Mesendoderm (in vitro differentiated cells): ENCODE data around the gene STRN4.

Experiments used
- DNase-seq: peaks from one replicate; pipeline ENCODE4 v3.0.0; 2013
- H2AK5ac ChIP-seq: 2 replicates; pipeline ENCODE4 v1.6.1; 2013; ENCODE audit warnings: low read length, inconsistent platforms
- H2BK120ac ChIP-seq: 2 replicates; pipeline ENCODE4 v1.6.1; 2013; ENCODE audit warnings: low read depth, mild to moderate bottlenecking, low read length, moderate library complexity, mixed read lengths
- H2BK15ac ChIP-seq: replicated peaks from 2 replicates; pipeline ENCODE4 v1.6.1; 2013; ENCODE audit warnings: low read depth, mild to moderate bottlenecking, moderate library complexity
- H2BK5ac ChIP-seq: 2 replicates; pipeline ENCODE4 v1.6.1; 2013; ENCODE audit warnings: low read length, inconsistent platforms
- H3K18ac ChIP-seq: 2 replicates; pipeline ENCODE4 v1.6.1; 2013; ENCODE audit warnings: mild to moderate bottlenecking, low read length, mixed read lengths
- H3K23ac ChIP-seq: one replicate; pipeline ENCODE4 v1.6.1; 2013; ENCODE audit warnings: low read length
- H3K27ac ChIP-seq: 2 replicates; pipeline ENCODE4 v1.5.1; 2013; ENCODE audit warnings: low read depth, mild to moderate bottlenecking, inconsistent platforms, low read length, moderate library complexity
- H3K27me3 ChIP-seq: 2 replicates; pipeline ENCODE4 v1.6.1; 2013; ENCODE audit warnings: low read length, control low read depth, mild to moderate bottlenecking, inconsistent platforms; ENCODE audit not compliant: insufficient read depth, poor library complexity
- H3K36me3 ChIP-seq: 2 replicates; pipeline ENCODE4 v1.6.1; 2013; ENCODE audit warnings: low read length, inconsistent platforms; ENCODE audit not compliant: control insufficient read depth, insufficient read depth
- H3K4ac ChIP-seq: one replicate; pipeline ENCODE4 v1.6.1; 2013; ENCODE audit warnings: low read depth, mild to moderate bottlenecking, low read length, moderate library complexity
- H3K4me1 ChIP-seq: 2 replicates; pipeline ENCODE4 v1.6.1; 2013; ENCODE audit warnings: low read depth, low read length, inconsistent platforms; ENCODE audit not compliant: control insufficient read depth
- H3K4me2 ChIP-seq: 2 replicates; pipeline ENCODE4 v1.6.1; 2013; ENCODE audit warnings: low read length
- H3K4me3 ChIP-seq: 2 replicates; pipeline ENCODE4 v1.5.1; 2013; ENCODE audit warnings: mild to moderate bottlenecking, low read length
- H3K56ac ChIP-seq: one replicate; pipeline ENCODE4 v1.6.1; 2013; ENCODE audit warnings: low read length
- H3K79me1 ChIP-seq: 2 replicates; pipeline ENCODE4 v1.6.1; 2013; ENCODE audit warnings: low read length, inconsistent platforms
- H3K79me2 ChIP-seq: 2 replicates; pipeline ENCODE4 v1.6.1; 2013; ENCODE audit warnings: mild to moderate bottlenecking, low read length; ENCODE audit not compliant: control insufficient read depth, insufficient read depth
- H3K9ac ChIP-seq: 2 replicates; pipeline ENCODE4 v1.6.1; 2013; ENCODE audit warnings: low read length, inconsistent platforms
- H4K5ac ChIP-seq: one replicate; pipeline ENCODE4 v1.6.1; 2013; ENCODE audit warnings: low read length
- H4K8ac ChIP-seq: one replicate; pipeline ENCODE4 v1.6.1; 2013; ENCODE audit warnings: low read depth, mild to moderate bottlenecking, control low read depth, low read length, moderate library complexity
- WGBS: extraction: QIAGEN DNeasy Blood & Tissue Kit; methylation state at CpG from one replicate; pipeline ENCODE4 v1.1.7; 2013; ENCODE audit warnings: low lambda C conversion rate, missing lambda C conversion rate; ENCODE audit not compliant: insufficient coverage; ENCODE audit errors: extremely low coverage; 5-methylcytosine and 5-hydroxymethylcytosine counted together

STRN4 gene

DNA sequence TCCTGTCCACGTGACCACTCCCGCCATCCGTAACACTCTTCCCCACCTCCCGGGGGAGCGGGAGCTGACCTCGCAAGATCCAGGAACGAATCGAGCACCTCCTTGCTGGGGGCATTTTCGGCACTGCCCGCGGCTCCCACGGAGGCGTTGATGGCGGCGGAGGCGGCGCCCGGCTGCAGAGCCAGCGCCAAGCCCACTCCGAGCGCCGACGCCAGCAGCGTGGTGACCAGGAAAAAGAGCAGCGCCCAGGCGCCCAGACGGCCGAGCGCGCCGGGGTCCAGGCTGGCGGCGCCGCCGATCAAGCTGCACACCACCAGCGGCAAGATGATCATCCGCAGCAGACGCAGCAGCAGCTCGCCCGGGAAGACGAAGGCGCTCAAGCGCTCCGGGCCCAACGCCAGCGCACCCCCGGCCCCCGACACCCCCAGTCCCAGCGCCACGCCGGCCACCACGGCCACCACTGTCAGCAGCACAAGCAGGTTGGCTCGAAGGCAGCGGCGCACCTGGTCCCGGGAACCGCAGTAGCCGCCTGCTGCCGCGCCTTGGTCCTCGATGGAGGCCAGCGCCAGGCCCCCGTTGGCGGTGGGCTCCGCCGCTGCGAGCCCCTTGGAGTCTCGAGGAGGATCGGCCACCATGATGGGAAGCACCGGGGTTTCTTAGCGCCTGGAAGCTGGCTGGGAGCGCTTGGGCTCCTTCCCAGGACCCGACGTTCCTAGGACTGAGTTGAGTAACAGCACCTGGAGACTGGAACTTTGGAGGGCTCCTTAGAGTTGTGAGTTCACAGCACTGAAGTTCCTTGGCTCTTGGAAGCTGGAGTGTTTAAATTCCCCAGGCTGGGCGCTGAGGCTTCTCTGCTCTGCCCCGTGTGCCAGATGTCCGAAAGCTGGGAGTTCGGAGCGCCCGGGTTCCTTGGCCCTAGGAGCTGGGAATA is 41.3 kb upstream of the STRN4 start:
- Histone ChIP-seq H3K9ac (peak overlapping the region; percentile 99), H3K27ac (peak overlapping the region; percentile 86), H3K4me1 (peaks cover 3% of the 10 kb centered on the region), H3K79me1 (peaks cover 6% of the 10 kb centered on the region), H3K36me3 (peaks cover 1% of the 10 kb centered on the region), H3K23ac (peak overlapping the region; percentile 99), H2AK5ac (peak overlapping the region; percentile 45), H3K18ac (peak overlapping the region; percentile 77), H4K5ac (no peak overlapping the region), H4K8ac (no peak overlapping the region), H2BK120ac (no peak overlapping the region), H3K56ac (peak overlapping the region; percentile 97), H2BK15ac (no peak overlapping the region), H3K4me2 (peak overlapping the region; percentile 82), H3K79me2 (peaks cover 53% of the 10 kb centered on the region), H3K4me3 (peak overlapping the region; percentile 99), H3K4ac (peak overlapping the region; percentile 89), H3K27me3 (no peaks in the 10 kb centered on the region), H2BK5ac (peak overlapping the region; percentile 67)
- peak; percentile 84 for DNase-seq
- no CpG with 5 or more reads among the region's 80 CpGs for WGBS

DNA sequence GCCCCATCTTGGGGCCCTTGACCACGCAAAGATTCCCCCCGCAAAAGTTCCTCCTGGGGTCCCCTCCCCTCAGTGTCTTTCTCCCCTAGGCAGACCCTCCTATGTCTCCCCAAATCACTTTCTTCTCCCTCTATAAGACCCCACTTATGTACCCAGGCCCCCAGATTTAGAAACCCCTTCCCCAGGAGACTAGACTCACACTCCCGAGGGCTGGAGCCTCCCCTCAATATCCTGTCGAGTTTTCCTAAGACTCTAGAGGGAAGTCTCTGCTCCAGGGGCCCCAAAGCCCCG is 40.7 kb upstream of the STRN4 start:
- no peak overlapping the region for H3K23ac ChIP-seq
- peak overlapping the region; percentile 89 for H3K4ac ChIP-seq
- peak overlapping the region; percentile 77 for H3K18ac ChIP-seq
- no peak overlapping the region for H2BK120ac ChIP-seq
- peaks cover 3% of the 10 kb centered on the region for H3K4me1 ChIP-seq
- WGBS: no CpG with 5 or more reads among the region's 5 CpGs
- peaks cover 56% of the 10 kb centered on the region for H3K79me2 ChIP-seq
- DNase-seq: no peak
- no peak overlapping the region for H4K8ac ChIP-seq
- peak overlapping the region; percentile 67 for H2BK5ac ChIP-seq
- peak overlapping the region; percentile 82 for H3K4me2 ChIP-seq
- H3K4me3 ChIP-seq: peak overlapping the region; percentile 99
- no peak overlapping the region for H4K5ac ChIP-seq
- no peak overlapping the region for H2AK5ac ChIP-seq
- H3K27ac ChIP-seq: peak overlapping the region; percentile 86
- H3K27me3 ChIP-seq: no peaks in the 10 kb centered on the region
- H3K79me1 ChIP-seq: peaks cover 10% of the 10 kb centered on the region
- H2BK15ac ChIP-seq: no peak overlapping the region
- peak overlapping the region; percentile 99 for H3K9ac ChIP-seq
- peaks cover 4% of the 10 kb centered on the region for H3K36me3 ChIP-seq
- H3K56ac ChIP-seq: peak overlapping the region; percentile 97

DNA sequence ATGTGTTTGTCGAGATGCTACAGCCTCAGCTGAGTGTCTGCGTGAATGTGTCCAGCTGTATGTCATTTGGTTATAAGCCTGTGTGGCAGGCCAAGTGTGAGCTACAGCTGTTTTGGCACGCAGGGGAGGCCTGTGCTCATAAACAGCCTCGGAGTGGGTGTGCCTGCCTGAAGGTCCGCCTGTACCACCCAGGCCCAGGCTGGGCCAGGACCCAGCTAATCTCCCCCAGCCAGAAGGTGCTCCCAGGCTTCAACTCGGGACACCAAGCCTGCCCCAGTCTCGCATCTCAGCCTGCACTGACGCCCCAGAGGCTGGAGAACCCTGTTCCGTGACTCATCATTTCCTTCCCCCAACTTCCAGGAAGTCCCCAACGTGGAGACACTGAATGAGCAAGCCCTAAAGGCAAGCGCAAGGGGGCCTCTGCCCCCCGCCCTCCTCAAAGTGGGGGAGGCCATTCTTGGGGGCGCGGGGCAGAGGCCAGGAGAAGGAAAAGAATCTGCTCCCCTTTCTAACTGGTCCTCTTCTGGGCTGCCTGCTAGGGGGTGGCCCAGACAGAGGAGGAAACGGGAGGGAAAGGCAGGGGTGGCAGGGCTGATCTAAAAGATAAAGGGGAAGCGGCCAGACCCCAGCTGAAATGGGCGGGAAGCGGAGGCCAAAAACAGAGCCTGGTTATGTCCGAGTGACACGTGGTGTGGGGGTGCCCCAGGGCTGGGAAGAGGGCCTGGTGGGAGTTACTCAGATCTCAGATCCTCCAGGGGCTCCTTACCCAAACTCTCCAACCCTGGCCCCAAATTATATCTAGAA is 40.2 kb upstream of the STRN4 start:
- Histone ChIP-seq H3K9ac (peak overlapping the region; percentile 99), H3K36me3 (peaks cover 6% of the 10 kb centered on the region), H3K4me3 (peak overlapping the region; percentile 99), H2AK5ac (peak overlapping the region; percentile 64), H2BK120ac (peak overlapping the region; percentile 30), H3K79me1 (peaks cover 12% of the 10 kb centered on the region), H3K56ac (peak overlapping the region; percentile 97), H3K4me2 (peak overlapping the region; percentile 82), H3K4me1 (peaks cover 3% of the 10 kb centered on the region), H3K18ac (peak overlapping the region; percentile 77), H4K8ac (no peak overlapping the region), H2BK5ac (peak overlapping the region; percentile 14), H3K79me2 (peaks cover 60% of the 10 kb centered on the region), H3K27ac (peak overlapping the region; percentile 86), H2BK15ac (no peak overlapping the region), H3K27me3 (no peaks in the 10 kb centered on the region), H3K23ac (peak overlapping the region; percentile 29), H3K4ac (peak overlapping the region; percentile 89), H4K5ac (no peak overlapping the region)
- DNase-seq: peak; percentile 89
- WGBS: no CpG with 5 or more reads among the region's 20 CpGs

DNA sequence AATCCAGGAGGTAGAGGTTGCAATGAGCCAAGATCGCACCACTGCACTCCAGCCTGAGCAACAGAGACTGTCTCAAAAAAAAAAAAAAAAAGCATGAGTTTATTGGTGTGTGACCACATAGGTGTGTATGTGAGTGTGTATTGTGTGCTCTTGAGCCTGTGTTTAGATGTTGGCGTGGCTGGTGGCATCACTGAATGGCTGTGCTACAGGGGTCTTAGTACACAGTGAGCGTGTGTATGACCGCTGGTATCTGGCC is 39.7 kb upstream of the STRN4 start:
- Histone ChIP-seq H3K23ac (peak overlapping the region; percentile 29), H3K18ac (no peak overlapping the region), H3K4me2 (peak overlapping the region; percentile 82), H3K79me1 (peaks cover 14% of the 10 kb centered on the region), H3K9ac (peak overlapping the region; percentile 99), H4K5ac (no peak overlapping the region), H3K79me2 (peaks cover 60% of the 10 kb centered on the region), H3K4me3 (peak overlapping the region; percentile 99), H3K4ac (peak overlapping the region; percentile 89), H3K36me3 (peaks cover 6% of the 10 kb centered on the region), H3K27me3 (no peaks in the 10 kb centered on the region), H2AK5ac (peak overlapping the region; percentile 64), H3K56ac (peak overlapping the region; percentile 97), H3K27ac (peak overlapping the region; percentile 86), H2BK120ac (no peak overlapping the region), H4K8ac (no peak overlapping the region), H2BK5ac (peak overlapping the region; percentile 14), H3K4me1 (peaks cover 3% of the 10 kb centered on the region), H2BK15ac (no peak overlapping the region)
- DNase-seq: no peak
- WGBS: no CpG with 5 or more reads among the region's 4 CpGs

DNA sequence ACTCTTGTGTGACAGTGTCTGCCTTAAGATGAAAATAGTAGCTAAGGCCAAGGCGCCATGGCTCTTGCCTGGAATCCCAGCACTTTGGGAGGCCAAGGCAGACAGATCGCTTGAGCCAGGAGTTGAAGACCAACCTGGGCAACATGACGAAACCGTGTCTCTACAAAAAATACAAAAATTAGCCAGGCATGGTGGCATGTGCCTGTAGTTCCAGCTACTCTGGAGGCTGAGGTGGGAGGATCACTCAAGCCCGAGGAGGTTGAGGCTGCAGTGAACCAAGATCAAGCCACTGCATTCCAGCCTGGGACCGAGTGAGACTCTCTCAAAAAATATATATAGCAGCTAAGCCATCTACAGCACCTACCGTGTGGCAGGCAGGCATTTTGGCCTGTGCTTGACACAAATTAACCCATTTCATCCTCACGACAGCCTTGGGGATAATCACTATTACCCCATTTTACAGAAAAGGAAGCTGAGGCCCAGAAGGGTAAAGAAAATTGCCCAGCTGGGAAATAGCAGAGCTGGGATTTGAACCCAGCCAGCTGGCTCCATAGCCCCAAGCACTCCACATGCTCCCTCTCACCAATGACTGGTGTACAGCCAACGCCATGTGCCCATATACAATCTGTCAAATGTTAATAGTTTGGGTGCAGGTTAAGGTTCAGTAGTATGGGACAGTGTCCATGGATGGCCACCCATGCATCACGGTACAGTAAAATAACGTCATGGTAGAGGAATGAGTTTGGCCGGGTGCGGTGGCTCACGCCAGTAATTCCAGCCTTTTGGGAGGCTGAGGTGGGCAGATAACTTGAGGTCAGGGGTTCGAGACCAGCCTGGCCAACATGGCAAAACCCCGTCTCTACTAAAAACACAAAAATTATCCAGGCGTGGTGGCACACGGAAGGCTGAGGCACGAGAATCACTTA is 39.1 kb upstream of the STRN4 start:
- Histone ChIP-seq H3K4me3 (no peak overlapping the region), H3K27me3 (no peaks in the 10 kb centered on the region), H4K8ac (no peak overlapping the region), H2AK5ac (no peak overlapping the region), H3K23ac (no peak overlapping the region), H2BK15ac (no peak overlapping the region), H2BK5ac (no peak overlapping the region), H4K5ac (no peak overlapping the region), H3K4me1 (peaks cover 3% of the 10 kb centered on the region), H3K18ac (peak overlapping the region; percentile 22), H3K56ac (peak overlapping the region; percentile 97), H2BK120ac (no peak overlapping the region), H3K4ac (no peak overlapping the region), H3K9ac (peak overlapping the region; percentile 99), H3K4me2 (peak overlapping the region; percentile 56), H3K27ac (peak overlapping the region; percentile 4), H3K79me1 (peaks cover 14% of the 10 kb centered on the region), H3K36me3 (peaks cover 6% of the 10 kb centered on the region), H3K79me2 (peaks cover 60% of the 10 kb centered on the region)
- no peak for DNase-seq
- no CpG with 5 or more reads among the region's 19 CpGs for WGBS
